Measurements from ENCODE around the gene ENPP1. TPM values are rescaled to one million over a fixed set of nuclear protein-coding genes. Genes with fewer than 3 reads are reported as not detected.
"Not testable (repeated sequence)": the region's sequence is repeated elsewhere in the genome, so short reads cannot be mapped to it uniquely, and the experiment has no call there.

Gene ENPP1
- total RNA-seq, 2 experiments from 2014 or later = 0.08 TPM

- Histone ChIP-seq H3K27me3 (ENCODE audit: control insufficient read depth in 1 of 2, insufficient read depth in 2 of 2, low read length in 2 of 2) (peaks cover 3% of the 10 kb centered on the region in 2 experiments), H3K36me3 (ENCODE audit: insufficient read depth, low read length) (no peaks in the 10 kb centered on the region), H3K4me3 (ENCODE audit: low read length) (no peak overlapping the region), H3K9me3 (ENCODE audit: control insufficient read depth in 1 of 2, insufficient read depth in 1 of 2, low read length in 2 of 2) (no peaks in the 10 kb centered on the region), H3K27ac (ENCODE audit: low read depth in 1 of 2, low read length in 2 of 2) (no peak overlapping the region), H3K4me1 (ENCODE audit: insufficient read depth, low read length) (no peaks in the 10 kb centered on the region)
- no peaks in the 10 kb centered on the region for H3K36me3 Mint-ChIP-seq (ENCODE audit: low read depth)
- no peak overlapping the region for H3K4me3 Mint-ChIP-seq
- H3K27ac Mint-ChIP-seq = no peak overlapping the region
- no peak for TF ChIP-seq CTCF (IDR thresholded peaks at IDR 0.05)
- ChIA-PET CTCF (interaction anchor here (1.2 kb wide), 1 partner anchor 10 kb away, joined by 3 read pairs; no protein-coding TSS in a partner anchor), POLR2A (no interaction called here)
- no peaks in the 10 kb centered on the region for H3K4me1 Mint-ChIP-seq (ENCODE audit: low read depth)
- H3K27me3 Mint-ChIP-seq = peaks cover 23% of the 10 kb centered on the region
- intact Hi-C loops (cut with DNase I, micrococcal nuclease) = no loop called here
- peaks cover 5% of the 10 kb centered on the region for H3K9me3 Mint-ChIP-seq
- DNase-seq (no peak), ATAC-seq (ENCODE audit: poor library complexity) (no peak)
Observed at GRCh38 chr6:131900231-131900630, 92.4 kb downstream of the ENPP1 start.

- H3K4me1 ChIP-seq (ENCODE audit: insufficient read depth, low read length); H3K36me3 Mint-ChIP-seq (ENCODE audit: low read depth); H3K9me3 ChIP-seq (ENCODE audit: control insufficient read depth in 1 of 2, insufficient read depth in 1 of 2, low read length in 2 of 2); H3K27ac ChIP-seq (ENCODE audit: low read depth in 1 of 2, low read length in 2 of 2); H3K27ac Mint-ChIP-seq; H3K9me3 Mint-ChIP-seq; H3K27me3 ChIP-seq (ENCODE audit: control insufficient read depth in 1 of 2, insufficient read depth in 2 of 2, low read length in 2 of 2); DNase-seq; H3K36me3 ChIP-seq (ENCODE audit: insufficient read depth, low read length); H3K4me3 ChIP-seq (ENCODE audit: low read length); ATAC-seq (ENCODE audit: poor library complexity); H3K4me1 Mint-ChIP-seq (ENCODE audit: low read depth); H3K4me3 Mint-ChIP-seq; POLR2A ChIA-PET; intact Hi-C loops (cut with DNase I, micrococcal nuclease): not testable (repeated sequence)
- H3K27me3 Mint-ChIP-seq = peaks cover 19% of the 10 kb centered on the region
- CTCF ChIA-PET = interaction anchor here (1.2 kb wide), 1 partner anchor 9 kb away, joined by 3 read pairs; no protein-coding TSS in a partner anchor
Observed at GRCh38 chr6:131901326-131901873, 93.6 kb downstream of the ENPP1 start.

- H3K9me3 Mint-ChIP-seq; H3K4me1 ChIP-seq (ENCODE audit: insufficient read depth, low read length); CTCF ChIA-PET; H3K4me3 ChIP-seq (ENCODE audit: low read length); DNase-seq; H3K36me3 Mint-ChIP-seq (ENCODE audit: low read depth); H3K27me3 Mint-ChIP-seq; ATAC-seq (ENCODE audit: poor library complexity); H3K4me1 Mint-ChIP-seq (ENCODE audit: low read depth); H3K27ac Mint-ChIP-seq; H3K27ac ChIP-seq (ENCODE audit: low read depth in 1 of 2, low read length in 2 of 2); H3K36me3 ChIP-seq (ENCODE audit: insufficient read depth, low read length); H3K27me3 ChIP-seq (ENCODE audit: control insufficient read depth in 1 of 2, insufficient read depth in 2 of 2, low read length in 2 of 2); H3K4me3 Mint-ChIP-seq; intact Hi-C loops (cut with DNase I, micrococcal nuclease); POLR2A ChIA-PET; H3K9me3 ChIP-seq (ENCODE audit: control insufficient read depth in 1 of 2, insufficient read depth in 1 of 2, low read length in 2 of 2): not testable (repeated sequence)
Observed at GRCh38 chr6:131903734-131904133, 95.9 kb downstream of the ENPP1 start.

GRCh38 chr6:131908787-131909186, 101.0 kb downstream of the ENPP1 start:
- H3K9me3 ChIP-seq (ENCODE audit: control insufficient read depth in 1 of 2, insufficient read depth in 1 of 2, low read length in 2 of 2); H3K4me1 ChIP-seq (ENCODE audit: insufficient read depth, low read length); H3K27ac ChIP-seq (ENCODE audit: low read depth in 1 of 2, low read length in 2 of 2); H3K4me1 Mint-ChIP-seq (ENCODE audit: low read depth); H3K36me3 ChIP-seq (ENCODE audit: insufficient read depth, low read length); H3K4me3 Mint-ChIP-seq; H3K36me3 Mint-ChIP-seq (ENCODE audit: low read depth); POLR2A ChIA-PET; H3K27ac Mint-ChIP-seq; CTCF ChIA-PET; H3K4me3 ChIP-seq (ENCODE audit: low read length); DNase-seq; H3K9me3 Mint-ChIP-seq; ATAC-seq (ENCODE audit: poor library complexity): not testable (repeated sequence)
- intact Hi-C loops (cut with DNase I, micrococcal nuclease) = loop anchor here in 1 of 2 experiments (2.0 to 5.0 kb wide), 2 partner anchors 211 to 1022 kb away; no protein-coding TSS in a partner anchor
- peaks cover 38% of the 10 kb centered on the region for H3K27me3 Mint-ChIP-seq
- peaks cover 2 to 21% of the 10 kb centered on the region in 2 experiments for H3K27me3 ChIP-seq (ENCODE audit: control insufficient read depth in 1 of 2, insufficient read depth in 2 of 2, low read length in 2 of 2)

Measured in CD4-positive, alpha-beta T cell (primary cell).